Nephron (organoid): ENCODE measurements around the gene LRRC51.

ENCODE experiments used
- H3K27ac Mint-ChIP-seq, 3 experiments: 2 replicates each; pipeline ENCODE4 v1.8.0; 2020; ENCODE audit warnings: mixed read lengths in 3 of 3, mild to moderate bottlenecking in 2 of 3, moderate library complexity in 1 of 3
- H3K27me3 Mint-ChIP-seq: 2 replicates; pipeline ENCODE4 v1.8.0; 2021; ENCODE audit warnings: low read depth, mild to moderate bottlenecking, moderate library complexity, mixed read lengths
- H3K36me3 Mint-ChIP-seq: 2 replicates; pipeline ENCODE4 v1.8.0; 2020; ENCODE audit warnings: low read depth, mixed read lengths
- H3K4me1 Mint-ChIP-seq: 2 replicates; pipeline ENCODE4 v1.8.0; 2020; ENCODE audit warnings: mixed read lengths
- H3K4me3 Mint-ChIP-seq, 3 experiments: 2 replicates each; pipeline ENCODE4 v1.8.0; 2020; ENCODE audit warnings: mild to moderate bottlenecking in 3 of 3, mixed read lengths in 3 of 3, moderate library complexity in 2 of 3
- H3K9me3 Mint-ChIP-seq: 2 replicates; pipeline ENCODE4 v1.8.0; 2020; ENCODE audit warnings: mixed read lengths
- TF ChIP-seq, protein P1 (sequence below), 3 experiments: fragments of 200-600 bp; sonication (generic); IDR thresholded peaks; one replicate each; pipeline ENCODE4 v1.5.0; 2021; ENCODE audit warnings: antibody characterized with exemption in 3 of 3; ENCODE audit not compliant: unreplicated experiment in 3 of 3

Gene LRRC51

GRCh38 chr11:72135891-72136683, 55.4 kb downstream of the LRRC51 start:
- Mint-ChIP-seq H3K27ac (no peak overlapping the region), H3K4me1 (no peaks in the 10 kb centered on the region), H3K27me3 (peaks cover 14% of the 10 kb centered on the region), H3K9me3 (peaks cover 5% of the 10 kb centered on the region), H3K4me3 (no peak overlapping the region), H3K36me3 (no peaks in the 10 kb centered on the region)
- TF ChIP-seq, protein P1, sequence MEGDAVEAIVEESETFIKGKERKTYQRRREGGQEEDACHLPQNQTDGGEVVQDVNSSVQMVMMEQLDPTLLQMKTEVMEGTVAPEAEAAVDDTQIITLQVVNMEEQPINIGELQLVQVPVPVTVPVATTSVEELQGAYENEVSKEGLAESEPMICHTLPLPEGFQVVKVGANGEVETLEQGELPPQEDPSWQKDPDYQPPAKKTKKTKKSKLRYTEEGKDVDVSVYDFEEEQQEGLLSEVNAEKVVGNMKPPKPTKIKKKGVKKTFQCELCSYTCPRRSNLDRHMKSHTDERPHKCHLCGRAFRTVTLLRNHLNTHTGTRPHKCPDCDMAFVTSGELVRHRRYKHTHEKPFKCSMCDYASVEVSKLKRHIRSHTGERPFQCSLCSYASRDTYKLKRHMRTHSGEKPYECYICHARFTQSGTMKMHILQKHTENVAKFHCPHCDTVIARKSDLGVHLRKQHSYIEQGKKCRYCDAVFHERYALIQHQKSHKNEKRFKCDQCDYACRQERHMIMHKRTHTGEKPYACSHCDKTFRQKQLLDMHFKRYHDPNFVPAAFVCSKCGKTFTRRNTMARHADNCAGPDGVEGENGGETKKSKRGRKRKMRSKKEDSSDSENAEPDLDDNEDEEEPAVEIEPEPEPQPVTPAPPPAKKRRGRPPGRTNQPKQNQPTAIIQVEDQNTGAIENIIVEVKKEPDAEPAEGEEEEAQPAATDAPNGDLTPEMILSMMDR (IDR thresholded peaks at IDR 0.05; ENCODE audit: unreplicated experiment in 3 of 3): no peak

- Mint-ChIP-seq H3K27ac (no peak overlapping the region), H3K4me3 (no peak overlapping the region), H3K4me1 (no peaks in the 10 kb centered on the region), H3K36me3 (no peaks in the 10 kb centered on the region), H3K9me3 (peaks cover 5% of the 10 kb centered on the region), H3K27me3 (peaks cover 19% of the 10 kb centered on the region)
- TF ChIP-seq, protein P1 (IDR thresholded peaks at IDR 0.05; ENCODE audit: unreplicated experiment in 3 of 3): no peak
Observed at GRCh38 chr11:72136684-72137262, 56.1 kb downstream of the LRRC51 start.

DNA sequence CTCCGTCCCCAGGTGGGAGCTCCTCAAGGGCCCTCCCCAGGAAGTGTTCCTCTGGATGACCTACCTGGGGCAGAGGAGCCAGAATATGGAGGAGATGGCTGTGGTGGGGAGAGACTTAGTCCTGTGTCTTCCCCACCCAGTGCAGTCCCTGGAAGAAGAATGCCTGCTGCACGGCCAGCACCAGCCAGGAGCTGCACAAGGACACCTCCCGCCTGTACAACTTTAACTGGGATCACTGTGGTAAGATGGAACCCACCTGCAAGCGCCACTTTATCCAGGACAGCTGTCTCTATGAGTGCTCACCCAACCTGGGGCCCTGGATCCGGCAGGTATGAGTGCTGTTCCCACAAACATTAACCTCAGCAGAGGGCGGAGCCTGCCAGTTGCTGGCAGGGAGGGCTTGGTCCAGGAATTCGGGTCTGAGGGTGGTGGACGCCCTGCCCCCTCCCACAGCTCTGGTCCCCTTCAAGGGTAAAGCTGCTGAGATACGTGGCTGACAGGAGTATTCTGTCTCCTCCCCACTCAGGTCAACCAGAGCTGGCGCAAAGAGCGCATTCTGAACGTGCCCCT, 58.3 kb downstream of the LRRC51 start:
- H3K27ac Mint-ChIP-seq: no peak overlapping the region

GRCh38 chr11:72139500-72139899, 58.9 kb downstream of the LRRC51 start:
- Mint-ChIP-seq H3K4me1 (no peaks in the 10 kb centered on the region), H3K36me3 (no peaks in the 10 kb centered on the region), H3K9me3 (peaks cover 2% of the 10 kb centered on the region), H3K27ac (no peak overlapping the region), H3K4me3 (no peak overlapping the region), H3K27me3 (peaks cover 15% of the 10 kb centered on the region)
- TF ChIP-seq, protein P1 (IDR thresholded peaks at IDR 0.05; ENCODE audit: unreplicated experiment in 3 of 3): no peak

More for the DNA sequence above, 58.3 kb downstream of the LRRC51 start:
- Mint-ChIP-seq H3K27me3 (peaks cover 13% of the 10 kb centered on the region), H3K4me3 (no peak overlapping the region), H3K4me1 (no peaks in the 10 kb centered on the region), H3K36me3 (no peaks in the 10 kb centered on the region), H3K9me3 (peaks cover 2% of the 10 kb centered on the region)
- TF ChIP-seq, protein P1 (IDR thresholded peaks at IDR 0.05; ENCODE audit: unreplicated experiment in 3 of 3): no peak

DNA sequence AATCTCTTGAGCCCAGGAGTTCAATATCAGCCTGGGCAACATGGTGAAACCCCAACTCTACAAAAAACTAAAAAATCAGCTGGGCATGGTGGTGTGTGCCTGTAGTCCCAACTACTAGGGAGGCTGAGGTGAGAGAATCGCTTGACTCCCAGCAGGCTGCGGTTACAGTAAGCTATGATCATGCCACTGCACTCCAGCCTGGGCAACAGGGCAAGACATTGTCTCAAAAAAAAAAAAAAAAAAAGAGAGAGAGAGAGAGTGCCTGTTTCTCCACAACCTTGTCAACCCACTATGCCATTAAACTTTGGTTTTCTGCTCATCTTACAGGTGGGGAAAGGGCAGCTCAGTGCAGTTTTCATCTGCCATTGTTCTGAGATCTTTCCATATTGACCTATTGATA, 60.0 kb downstream of the LRRC51 start:
- Mint-ChIP-seq H3K4me1 (no peaks in the 10 kb centered on the region), H3K9me3 (peaks cover 2% of the 10 kb centered on the region), H3K36me3 (no peaks in the 10 kb centered on the region), H3K27ac (no peak overlapping the region), H3K4me3 (no peak overlapping the region), H3K27me3 (peaks cover 15% of the 10 kb centered on the region)
- TF ChIP-seq, protein P1 (IDR thresholded peaks at IDR 0.05; ENCODE audit: unreplicated experiment in 3 of 3): no peak
